ENCODE data around the gene TNFAIP8L1. TPM values are rescaled to one million over a fixed set of nuclear protein-coding genes. Genes with fewer than 3 reads are reported as not detected.

The TNFAIP8L1 gene
- total and polyA plus RNA-seq, 2 donors: 6.6 to 9.9 TPM

DNA sequence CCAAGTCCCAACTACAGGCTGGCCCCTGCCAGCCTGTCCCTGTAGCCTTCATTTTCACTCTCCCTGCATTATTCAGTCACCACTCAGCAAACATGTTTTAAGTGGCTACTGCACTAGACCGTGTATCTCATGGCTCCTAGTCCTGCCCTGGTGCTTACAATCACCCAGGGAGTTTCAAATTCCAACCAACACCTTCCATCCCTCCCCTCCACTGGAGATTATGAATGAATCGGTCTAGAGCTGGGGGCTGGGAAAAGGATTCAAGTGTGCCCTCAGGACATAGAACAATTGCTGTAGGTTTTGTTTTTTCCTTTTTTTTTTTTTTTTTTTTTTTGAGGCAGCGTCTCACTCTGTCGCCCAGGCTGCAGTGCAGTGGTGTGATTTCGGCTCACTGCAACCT is 15.0 kb upstream of the TNFAIP8L1 start:
- no peak overlapping the region for H3K4me3 ChIP-seq (ENCODE audit: low read depth, low read length)
- no peak for DNase-seq (ENCODE audit: extremely low spot score)
- 74% methylated on average over 5 of the region's 5 CpGs for WGBS
- no peak overlapping the region for H3K27ac ChIP-seq (ENCODE audit: low read depth)
- H3K4me1 ChIP-seq (ENCODE audit: insufficient read depth): no peaks in the 10 kb centered on the region
- H3K36me3 ChIP-seq (ENCODE audit: insufficient read depth): no peaks in the 10 kb centered on the region

DNA sequence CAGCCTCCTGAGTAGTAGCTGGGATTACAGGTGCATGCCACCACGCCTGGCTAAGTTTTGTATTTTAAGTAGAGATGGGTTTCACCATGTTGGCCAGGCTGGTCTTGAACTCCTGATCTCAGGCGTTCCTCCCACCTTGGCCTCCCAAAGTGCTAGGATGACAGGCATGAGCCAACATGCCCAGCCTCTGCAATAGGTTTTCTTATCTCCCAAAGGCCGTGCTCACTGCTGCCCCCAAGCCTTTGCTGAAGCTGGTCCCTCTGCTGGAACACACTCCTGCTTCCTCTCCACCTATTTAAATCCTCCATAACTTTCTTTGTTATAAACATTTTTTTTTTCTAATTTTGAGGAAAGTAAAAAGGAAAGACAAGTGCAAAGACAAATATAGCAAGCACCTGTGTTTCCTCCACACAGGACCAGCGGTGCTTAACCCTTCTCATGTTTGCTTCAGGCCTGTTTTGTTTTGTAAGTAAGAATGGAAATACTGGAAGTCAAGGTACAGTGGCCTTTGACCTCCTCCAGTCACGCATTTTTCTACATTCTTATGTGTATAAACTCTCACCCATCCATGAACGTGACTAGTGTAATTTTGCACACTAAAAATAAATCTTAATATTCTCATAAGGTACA is 14.5 kb upstream of the TNFAIP8L1 start:
- H3K4me1 ChIP-seq (ENCODE audit: insufficient read depth): no peaks in the 10 kb centered on the region
- no peak overlapping the region for H3K4me3 ChIP-seq (ENCODE audit: low read depth, low read length)
- no peak overlapping the region for H3K27ac ChIP-seq (ENCODE audit: low read depth)
- no peaks in the 10 kb centered on the region for H3K36me3 ChIP-seq (ENCODE audit: insufficient read depth)
- DNase-seq (ENCODE audit: extremely low spot score): no peak
- WGBS: 39% methylated on average over 6 of the region's 6 CpGs

DNA sequence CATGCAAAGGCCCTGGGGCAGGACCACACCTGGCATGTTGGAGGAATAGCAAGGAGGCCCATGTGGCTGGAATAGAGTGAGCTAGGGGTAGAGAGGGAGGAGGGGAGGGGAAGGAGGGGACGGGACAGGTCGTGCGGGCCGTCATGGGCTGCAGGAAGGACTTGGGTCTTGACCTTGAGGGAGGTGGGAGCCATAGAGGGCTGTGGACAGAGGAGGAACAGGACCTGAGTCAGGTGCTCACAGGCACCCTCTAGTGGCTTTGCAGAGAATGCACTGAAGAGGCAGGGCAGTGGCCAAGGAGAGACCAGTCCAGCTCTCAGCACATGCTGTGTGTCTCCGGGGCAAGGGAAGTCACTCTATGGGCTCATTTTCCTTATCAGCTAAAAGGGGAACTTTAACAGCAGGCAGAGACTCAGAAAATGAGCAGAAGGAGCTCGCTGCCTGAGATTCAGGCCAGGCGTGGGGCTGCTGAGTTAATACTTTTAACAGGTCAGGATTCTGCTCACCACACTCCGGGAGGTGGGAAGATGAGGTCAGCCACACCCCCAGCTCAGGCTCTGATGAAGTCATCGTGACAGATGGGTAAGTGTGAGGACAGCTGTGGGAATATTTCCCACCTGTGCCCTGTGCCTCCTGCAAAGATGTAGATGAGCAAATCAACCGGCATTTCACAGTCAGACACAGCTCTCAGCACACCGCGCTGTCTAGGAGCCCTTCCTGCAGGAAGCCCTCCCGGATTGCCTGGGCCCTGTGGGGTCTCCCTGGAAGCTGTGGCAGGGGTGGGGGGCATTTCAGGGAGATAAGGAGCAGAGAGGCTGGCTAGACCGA is 6.0 kb upstream of the TNFAIP8L1 start:
- Histone ChIP-seq H3K36me3 (ENCODE audit: insufficient read depth) (no peaks in the 10 kb centered on the region), H3K4me3 (ENCODE audit: low read depth, low read length) (no peak overlapping the region), H3K4me1 (ENCODE audit: insufficient read depth) (no peaks in the 10 kb centered on the region), H3K27ac (ENCODE audit: low read depth) (no peak overlapping the region)
- 47% methylated on average over 14 of the region's 14 CpGs for WGBS
- DNase-seq (ENCODE audit: extremely low spot score): no peak

GRCh38 chr19:4635754-4636116 is 3.6 kb upstream of the TNFAIP8L1 start:
- no peak for DNase-seq (ENCODE audit: extremely low spot score)
- H3K4me3 ChIP-seq (ENCODE audit: low read depth, low read length): peak overlapping the region; percentile 47
- no peaks in the 10 kb centered on the region for H3K4me1 ChIP-seq (ENCODE audit: insufficient read depth)
- no peak overlapping the region for H3K27ac ChIP-seq (ENCODE audit: low read depth)
- 29% methylated on average over 13 of the region's 13 CpGs for WGBS
- no peaks in the 10 kb centered on the region for H3K36me3 ChIP-seq (ENCODE audit: insufficient read depth)

GRCh38 chr19:4636151-4636717 is 3.1 kb upstream of the TNFAIP8L1 start:
- no peak for DNase-seq (ENCODE audit: extremely low spot score)
- H3K27ac ChIP-seq (ENCODE audit: low read depth): no peak overlapping the region
- no peaks in the 10 kb centered on the region for H3K4me1 ChIP-seq (ENCODE audit: insufficient read depth)
- H3K36me3 ChIP-seq (ENCODE audit: insufficient read depth): no peaks in the 10 kb centered on the region
- under 1% methylated on average over 43 of the region's 43 CpGs for WGBS
- H3K4me3 ChIP-seq (ENCODE audit: low read depth, low read length): peak overlapping the region; percentile 47

- 61% methylated on average over 8 of the region's 8 CpGs for WGBS
- no peaks in the 10 kb centered on the region for H3K36me3 ChIP-seq (ENCODE audit: insufficient read depth)
- DNase-seq (ENCODE audit: extremely low spot score): no peak
- H3K4me1 ChIP-seq (ENCODE audit: insufficient read depth): no peaks in the 10 kb centered on the region
- H3K4me3 ChIP-seq (ENCODE audit: low read depth, low read length): no peak overlapping the region
- H3K27ac ChIP-seq (ENCODE audit: low read depth): no peak overlapping the region
These were observed 2.6 kb upstream of the TNFAIP8L1 start for GRCh38 chr19:4636761-4637160.

DNA sequence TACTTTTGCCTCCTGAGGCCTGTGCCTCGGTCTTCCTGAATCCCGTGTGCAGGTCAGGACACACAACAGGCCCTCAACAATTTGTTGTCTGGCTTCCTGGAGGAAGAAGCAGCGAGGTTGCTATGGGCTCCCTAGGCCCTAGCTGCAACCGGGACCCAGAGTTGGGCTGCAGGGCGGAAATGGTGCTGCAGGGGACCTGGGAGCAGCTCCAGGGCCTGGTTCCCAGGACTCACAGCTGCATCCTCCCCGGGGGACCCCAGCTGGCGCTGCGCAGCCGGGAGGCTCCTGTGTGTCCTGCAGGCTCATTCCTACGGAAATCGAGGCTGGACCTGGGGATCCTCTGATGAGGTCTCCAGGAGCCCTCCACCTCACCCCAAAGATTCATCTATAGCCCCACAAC is 999 bp upstream of the TNFAIP8L1 start:
- H3K27ac ChIP-seq (ENCODE audit: low read depth): no peak overlapping the region
- no peak overlapping the region for H3K4me3 ChIP-seq (ENCODE audit: low read depth, low read length)
- no peaks in the 10 kb centered on the region for H3K36me3 ChIP-seq (ENCODE audit: insufficient read depth)
- H3K4me1 ChIP-seq (ENCODE audit: insufficient read depth): no peaks in the 10 kb centered on the region
- 80% methylated on average over 11 of the region's 11 CpGs for WGBS
- DNase-seq (ENCODE audit: extremely low spot score): no peak

DNA sequence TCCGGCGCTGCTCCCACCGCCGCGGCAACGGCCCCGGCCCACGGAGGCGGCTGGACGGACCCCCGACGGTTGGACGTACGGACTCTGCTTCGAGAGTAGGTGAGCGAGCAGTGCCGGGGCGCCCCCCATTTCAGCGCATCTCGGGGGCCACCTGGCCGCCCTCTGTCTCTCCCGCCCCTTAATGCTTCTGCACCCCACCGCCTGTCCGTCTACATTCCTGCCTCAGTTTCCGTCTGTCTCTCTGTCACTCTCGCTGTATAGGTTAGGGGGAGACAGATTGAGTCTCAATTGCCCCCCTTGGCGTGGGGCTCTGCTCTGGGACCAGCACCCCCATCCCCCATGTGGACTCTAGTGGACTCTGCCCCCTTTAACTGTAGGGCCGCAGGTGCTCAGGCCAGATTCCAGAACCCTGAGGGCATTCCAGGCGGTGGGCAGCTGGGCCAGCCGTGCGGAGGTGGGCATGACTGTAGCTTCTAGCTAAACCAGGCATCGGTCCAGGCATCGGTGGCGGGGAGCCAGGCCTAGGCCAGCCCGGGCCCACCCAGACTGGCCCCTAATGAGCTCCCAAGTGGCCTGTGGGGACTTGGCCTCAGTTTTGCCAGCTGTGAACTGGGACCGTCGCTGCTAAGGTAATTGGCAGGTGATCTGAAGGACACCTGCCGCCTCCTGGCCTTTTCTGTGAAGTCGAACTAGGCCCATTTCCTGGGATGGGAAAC is 373 bp downstream of the TNFAIP8L1 start:
- H3K4me1 ChIP-seq (ENCODE audit: insufficient read depth): no peaks in the 10 kb centered on the region
- no peaks in the 10 kb centered on the region for H3K36me3 ChIP-seq (ENCODE audit: insufficient read depth)
- H3K27ac ChIP-seq (ENCODE audit: low read depth): no peak overlapping the region
- peak overlapping the region; percentile 58 for H3K4me3 ChIP-seq (ENCODE audit: low read depth, low read length)
- DNase-seq (ENCODE audit: extremely low spot score): no peak
- 12% methylated on average over 38 of the region's 39 CpGs for WGBS

GRCh38 chr19:4640247-4641000 is 1.1 kb downstream of the TNFAIP8L1 start:
- H3K4me3 ChIP-seq (ENCODE audit: low read depth, low read length): peak overlapping the region; percentile 58
- WGBS: 74% methylated on average over 17 of the region's 17 CpGs

DNA sequence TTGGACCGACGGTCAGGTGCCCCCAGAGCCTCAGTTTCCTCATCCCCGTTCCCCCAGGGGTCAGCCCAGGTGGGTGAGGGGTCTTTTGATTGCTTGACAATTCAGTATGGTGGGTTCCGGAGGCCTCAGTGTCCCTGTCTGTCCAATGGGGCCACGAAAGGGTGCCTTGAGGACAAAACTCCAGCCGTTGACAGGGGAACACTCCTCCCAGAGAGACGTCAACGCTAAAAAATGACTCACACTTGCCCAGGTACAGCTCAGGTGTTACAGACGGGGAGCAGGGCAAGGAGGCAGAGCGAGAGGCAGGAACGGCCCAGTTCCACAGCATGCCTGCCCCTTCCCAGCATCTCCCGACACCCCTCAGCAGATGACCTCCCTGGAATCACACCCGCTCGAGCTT is 1.8 kb downstream of the TNFAIP8L1 start:
- Histone ChIP-seq H3K4me1 (ENCODE audit: insufficient read depth) (no peaks in the 10 kb centered on the region), H3K27ac (ENCODE audit: low read depth) (no peak overlapping the region), H3K4me3 (ENCODE audit: low read depth, low read length) (no peak overlapping the region), H3K36me3 (ENCODE audit: insufficient read depth) (no peaks in the 10 kb centered on the region)
- no peak for DNase-seq (ENCODE audit: extremely low spot score)
- 89% methylated on average over 14 of the region's 14 CpGs for WGBS

More at GRCh38 chr19:4640247-4641000, 1.1 kb downstream of the TNFAIP8L1 start:
- no peak for DNase-seq (ENCODE audit: extremely low spot score)
- H3K27ac ChIP-seq (ENCODE audit: low read depth): no peak overlapping the region
- H3K4me1 ChIP-seq (ENCODE audit: insufficient read depth): no peaks in the 10 kb centered on the region
- no peaks in the 10 kb centered on the region for H3K36me3 ChIP-seq (ENCODE audit: insufficient read depth)

DNA sequence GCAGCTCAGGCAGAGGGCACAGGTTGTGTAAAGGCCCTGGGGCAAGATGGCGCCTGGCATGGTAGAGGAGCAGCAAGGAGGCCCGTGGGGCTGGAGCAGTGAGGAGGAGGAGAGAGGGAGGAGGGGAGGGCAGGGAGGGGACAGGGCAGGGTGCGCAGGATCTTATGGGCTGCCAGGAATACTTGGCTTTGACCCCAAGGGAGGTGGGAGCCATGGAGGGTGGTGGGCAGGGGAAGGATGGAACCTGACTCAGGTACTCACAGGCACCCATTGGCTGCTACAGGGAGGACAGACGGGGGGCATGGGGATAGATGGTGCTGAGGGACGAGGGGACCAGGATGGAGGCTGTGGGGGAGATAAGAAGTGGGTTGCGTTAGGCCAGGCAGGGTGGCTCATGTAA is 3.3 kb downstream of the TNFAIP8L1 start:
- Histone ChIP-seq H3K36me3 (ENCODE audit: insufficient read depth) (no peaks in the 10 kb centered on the region), H3K4me3 (ENCODE audit: low read depth, low read length) (no peak overlapping the region), H3K4me1 (ENCODE audit: insufficient read depth) (no peaks in the 10 kb centered on the region), H3K27ac (ENCODE audit: low read depth) (no peak overlapping the region)
- 88% methylated on average over 6 of the region's 6 CpGs for WGBS
- DNase-seq (ENCODE audit: extremely low spot score): no peak

DNA sequence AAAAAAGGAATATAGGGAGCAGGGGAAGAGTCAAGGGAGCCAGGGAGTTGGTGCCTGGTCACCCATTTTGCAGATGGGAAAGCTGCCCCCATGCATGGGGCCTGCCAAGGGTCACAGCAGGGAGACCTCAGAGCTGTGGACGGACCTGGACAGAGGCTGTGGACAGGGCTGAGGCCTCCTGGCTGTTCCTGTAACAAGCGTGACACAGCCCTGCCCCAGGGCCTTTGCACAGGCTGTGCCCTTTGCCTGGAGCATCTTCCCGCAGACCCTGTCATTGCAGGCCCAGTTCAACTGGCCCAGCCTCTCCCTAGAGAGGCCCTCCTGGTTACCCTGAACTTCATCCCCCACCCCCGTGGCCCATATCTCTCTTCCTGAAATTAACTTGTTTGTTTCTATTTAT is 6.4 kb downstream of the TNFAIP8L1 start:
- 92% methylated on average over 4 of the region's 4 CpGs for WGBS
- Histone ChIP-seq H3K27ac (ENCODE audit: low read depth) (no peak overlapping the region), H3K36me3 (ENCODE audit: insufficient read depth) (no peaks in the 10 kb centered on the region), H3K4me1 (ENCODE audit: insufficient read depth) (no peaks in the 10 kb centered on the region), H3K4me3 (ENCODE audit: low read depth, low read length) (no peak overlapping the region)
- no peak for DNase-seq (ENCODE audit: extremely low spot score)
